Measurements from ENCODE around the gene MROH2B.

GRCh38 chr5:40960037-40960436 is 111.1 kb downstream of the MROH2B start:
- TF ChIP-seq CTBP1 (IDR thresholded peaks at IDR 0.05; ENCODE audit: borderline replicate concordance) = no peak
- TF ChIP-seq FOXA1 (IDR thresholded peaks at IDR 0.05) = no peak
- TF ChIP-seq BHLHE40 (IDR thresholded peaks at IDR 0.05; ENCODE audit: borderline replicate concordance) = no peak
- no peak for TF ChIP-seq SP1 (IDR thresholded peaks at IDR 0.05)
- no peak for TF ChIP-seq SUZ12 (IDR thresholded peaks at IDR 0.05)
- TF ChIP-seq FOXM1 (IDR thresholded peaks at IDR 0.05; ENCODE audit: borderline replicate concordance) = no peak
- no peak for TF ChIP-seq ARNT (IDR thresholded peaks at IDR 0.05)
- no peak for TF ChIP-seq NFRKB (IDR thresholded peaks at IDR 0.05)
- no peak for TF ChIP-seq FOXK2 (IDR thresholded peaks at IDR 0.05)
- no peak for TF ChIP-seq PKNOX1 (IDR thresholded peaks at IDR 0.05)
- no peak for TF ChIP-seq L3MBTL2 (conservative IDR thresholded peaks at IDR 0.05)

Data from HEK293T (cell line).